ENCODE results near the gene PTRHD1.

PTRHD1 gene

GRCh38 chr2:24834733-24835395 lies 41.7 kb upstream of the PTRHD1 start:
- no peak for FAIRE-seq
- TF ChIP-seq POLR2AphosphoS5 (IDR thresholded peaks at IDR 0.05; ENCODE audit: low read depth, low read length) (no peak), TAF1 (IDR thresholded peaks at IDR 0.05; ENCODE audit: borderline replicate concordance, low read depth, low read length) (no peak), POLR2A (IDR thresholded peaks at IDR 0.05; ENCODE audit: low read depth, low read length) (no peak)
- no peak for DNase-seq (ENCODE audit: insufficient read length)

GRCh38 chr2:24833821-24834732 lies 40.9 kb upstream of the PTRHD1 start:
- no peak for FAIRE-seq
- no peak for TF ChIP-seq TAF1 (IDR thresholded peaks at IDR 0.05; ENCODE audit: borderline replicate concordance, low read depth, low read length)
- no peak for TF ChIP-seq POLR2A (IDR thresholded peaks at IDR 0.05; ENCODE audit: low read depth, low read length)
- TF ChIP-seq POLR2AphosphoS5 (IDR thresholded peaks at IDR 0.05; ENCODE audit: low read depth, low read length), result no peak
- DNase-seq (ENCODE audit: insufficient read length), result no peak

GRCh38 chr2:24832931-24833701 lies 39.9 kb upstream of the PTRHD1 start:
- TF ChIP-seq POLR2A (IDR thresholded peaks at IDR 0.05; ENCODE audit: low read depth, low read length) (no peak), POLR2AphosphoS5 (IDR thresholded peaks at IDR 0.05; ENCODE audit: low read depth, low read length) (no peak)
- DNase-seq (ENCODE audit: insufficient read length) (no peak), FAIRE-seq (no peak)

GRCh38 chr2:24832521-24832920 lies 39.3 kb upstream of the PTRHD1 start:
- FAIRE-seq, result no peak
- DNase-seq (ENCODE audit: insufficient read length), result no peak
- TF ChIP-seq TAF1 (IDR thresholded peaks at IDR 0.05; ENCODE audit: borderline replicate concordance, low read depth, low read length) (no peak), POLR2A (IDR thresholded peaks at IDR 0.05; ENCODE audit: low read depth, low read length) (no peak), POLR2AphosphoS5 (IDR thresholded peaks at IDR 0.05; ENCODE audit: low read depth, low read length) (no peak)

- no peak for DNase-seq (ENCODE audit: insufficient read length)
- no peak for TF ChIP-seq POLR2AphosphoS5 (IDR thresholded peaks at IDR 0.05; ENCODE audit: low read depth, low read length)
- no peak for TF ChIP-seq POLR2A (IDR thresholded peaks at IDR 0.05; ENCODE audit: low read depth, low read length)
- no peak for TF ChIP-seq TAF1 (IDR thresholded peaks at IDR 0.05; ENCODE audit: borderline replicate concordance, low read depth, low read length)
- no peak for FAIRE-seq
Observed at GRCh38 chr2:24832073-24832461, 38.9 kb upstream of the PTRHD1 start.

GRCh38 chr2:24831221-24832072 lies 38.3 kb upstream of the PTRHD1 start:
- FAIRE-seq (no peak), DNase-seq (ENCODE audit: insufficient read length) (no peak)
- TF ChIP-seq TAF1 (IDR thresholded peaks at IDR 0.05; ENCODE audit: borderline replicate concordance, low read depth, low read length), result no peak
- no peak for TF ChIP-seq POLR2AphosphoS5 (IDR thresholded peaks at IDR 0.05; ENCODE audit: low read depth, low read length)
- TF ChIP-seq POLR2A (IDR thresholded peaks at IDR 0.05; ENCODE audit: low read depth, low read length), result no peak

GRCh38 chr2:24830786-24831185 lies 37.6 kb upstream of the PTRHD1 start:
- peak; percentile 1 for DNase-seq (ENCODE audit: insufficient read length)
- FAIRE-seq, result no peak
- no peak for TF ChIP-seq POLR2A (IDR thresholded peaks at IDR 0.05; ENCODE audit: low read depth, low read length)
- TF ChIP-seq POLR2AphosphoS5 (IDR thresholded peaks at IDR 0.05; ENCODE audit: low read depth, low read length), result no peak
- no peak for TF ChIP-seq TAF1 (IDR thresholded peaks at IDR 0.05; ENCODE audit: borderline replicate concordance, low read depth, low read length)

GRCh38 chr2:24830351-24830750 lies 37.2 kb upstream of the PTRHD1 start:
- no peak for TF ChIP-seq TAF1 (IDR thresholded peaks at IDR 0.05; ENCODE audit: borderline replicate concordance, low read depth, low read length)
- no peak for TF ChIP-seq POLR2A (IDR thresholded peaks at IDR 0.05; ENCODE audit: low read depth, low read length)
- TF ChIP-seq POLR2AphosphoS5 (IDR thresholded peaks at IDR 0.05; ENCODE audit: low read depth, low read length), result no peak
- no peak for FAIRE-seq
- DNase-seq (ENCODE audit: insufficient read length), result peak; percentile 11

GRCh38 chr2:24828238-24828996 lies 35.2 kb upstream of the PTRHD1 start:
- DNase-seq (ENCODE audit: insufficient read length) (peak; percentile 19), FAIRE-seq (no peak)
- TF ChIP-seq POLR2AphosphoS5 (IDR thresholded peaks at IDR 0.05; ENCODE audit: low read depth, low read length) (no peak), POLR2A (IDR thresholded peaks at IDR 0.05; ENCODE audit: low read depth, low read length) (no peak), TAF1 (IDR thresholded peaks at IDR 0.05; ENCODE audit: borderline replicate concordance, low read depth, low read length) (no peak)
